ENCODE data around the gene TAF11L2.
"Not testable (repeated sequence)": the region's sequence is repeated elsewhere in the genome, so short reads cannot be mapped to it uniquely, and the experiment has no call there.

Gene TAF11L2

GRCh38 chr5:17477573-17478265, 20.3 kb upstream of the TAF11L2 start:
- no peak overlapping the region for H3K27ac ChIP-seq (replicated peaks)
- TF ChIP-seq SPI1 (IDR thresholded peaks at IDR 0.05; ENCODE audit: borderline replicate concordance, low read depth): no peak
- TF ChIP-seq, protein P1, sequence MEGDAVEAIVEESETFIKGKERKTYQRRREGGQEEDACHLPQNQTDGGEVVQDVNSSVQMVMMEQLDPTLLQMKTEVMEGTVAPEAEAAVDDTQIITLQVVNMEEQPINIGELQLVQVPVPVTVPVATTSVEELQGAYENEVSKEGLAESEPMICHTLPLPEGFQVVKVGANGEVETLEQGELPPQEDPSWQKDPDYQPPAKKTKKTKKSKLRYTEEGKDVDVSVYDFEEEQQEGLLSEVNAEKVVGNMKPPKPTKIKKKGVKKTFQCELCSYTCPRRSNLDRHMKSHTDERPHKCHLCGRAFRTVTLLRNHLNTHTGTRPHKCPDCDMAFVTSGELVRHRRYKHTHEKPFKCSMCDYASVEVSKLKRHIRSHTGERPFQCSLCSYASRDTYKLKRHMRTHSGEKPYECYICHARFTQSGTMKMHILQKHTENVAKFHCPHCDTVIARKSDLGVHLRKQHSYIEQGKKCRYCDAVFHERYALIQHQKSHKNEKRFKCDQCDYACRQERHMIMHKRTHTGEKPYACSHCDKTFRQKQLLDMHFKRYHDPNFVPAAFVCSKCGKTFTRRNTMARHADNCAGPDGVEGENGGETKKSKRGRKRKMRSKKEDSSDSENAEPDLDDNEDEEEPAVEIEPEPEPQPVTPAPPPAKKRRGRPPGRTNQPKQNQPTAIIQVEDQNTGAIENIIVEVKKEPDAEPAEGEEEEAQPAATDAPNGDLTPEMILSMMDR (IDR thresholded peaks at IDR 0.05; ENCODE audit: insufficient read depth, low read length): no peak
- TF ChIP-seq REST (IDR thresholded peaks at IDR 0.05; ENCODE audit: insufficient replicate concordance, low read depth): no peak
- TF ChIP-seq GABPA (IDR thresholded peaks at IDR 0.05; ENCODE audit: low read depth): no peak
- no peaks in the 10 kb centered on the region for H3K27me3 ChIP-seq (ENCODE audit: insufficient read depth, poor library complexity, severe bottlenecking)
- no peak for DNase-seq (ENCODE audit: low read depth in 1 of 2, low spot score in 1 of 2)
- no peak overlapping the region for H3K4me3 ChIP-seq (replicated peaks; ENCODE audit: insufficient read depth, low read length)

DNA sequence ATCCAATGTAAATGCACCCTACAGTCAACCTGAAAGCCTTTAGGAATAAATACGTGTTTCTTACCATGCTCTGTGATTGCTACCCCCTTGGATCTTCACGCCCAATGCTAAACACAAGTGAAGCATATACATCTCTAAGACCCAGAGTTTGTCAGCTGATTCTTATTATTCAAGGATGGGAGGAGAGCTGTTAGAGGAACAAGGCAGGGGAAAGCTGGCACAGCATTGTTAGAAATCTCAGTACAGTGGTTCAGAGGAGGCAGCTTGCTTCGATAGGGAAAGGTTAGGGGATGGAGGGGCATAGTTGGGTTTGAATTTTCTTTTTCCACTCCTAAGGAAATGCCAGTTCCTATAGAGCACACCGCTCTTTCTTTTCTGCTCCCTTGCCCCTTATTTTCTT, 16.7 kb upstream of the TAF11L2 start:
- Histone ChIP-seq H3K27ac (replicated peaks) (no peak overlapping the region), H3K4me3 (replicated peaks; ENCODE audit: insufficient read depth, low read length) (no peak overlapping the region), H3K27me3 (ENCODE audit: insufficient read depth, poor library complexity, severe bottlenecking) (no peaks in the 10 kb centered on the region)
- TF ChIP-seq POLR2AphosphoS5 (IDR thresholded peaks at IDR 0.05; ENCODE audit: low read depth) (no peak), SPI1 (IDR thresholded peaks at IDR 0.05; ENCODE audit: borderline replicate concordance, low read depth) (no peak), REST (IDR thresholded peaks at IDR 0.05; ENCODE audit: insufficient replicate concordance, low read depth) (no peak), GABPA (IDR thresholded peaks at IDR 0.05; ENCODE audit: low read depth) (no peak)
- TF ChIP-seq, protein P1 (IDR thresholded peaks at IDR 0.05; ENCODE audit: insufficient read depth, low read length): no peak
- DNase-seq (ENCODE audit: low read depth in 1 of 2, low spot score in 1 of 2): no peak

DNA sequence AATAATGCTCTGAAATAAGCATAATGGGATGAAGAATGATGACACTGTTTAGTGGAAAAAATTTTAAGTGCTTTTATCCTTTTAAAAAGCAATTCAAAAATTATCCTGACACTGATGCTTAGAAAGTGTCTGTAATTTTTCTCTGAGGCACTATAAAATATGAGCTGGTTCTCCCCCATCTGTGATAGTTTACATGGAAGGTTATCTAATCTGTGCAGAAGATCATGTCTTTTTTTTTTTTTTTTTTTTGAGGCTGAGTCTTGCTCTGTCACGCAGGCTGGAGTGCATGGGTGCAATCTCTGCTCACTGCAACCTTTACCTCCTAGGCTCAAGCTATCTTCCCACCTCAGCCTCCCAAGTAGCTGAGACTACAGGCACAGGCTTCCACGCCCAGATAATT, 15.2 kb upstream of the TAF11L2 start:
- H3K4me3 ChIP-seq (replicated peaks; ENCODE audit: insufficient read depth, low read length): no peak overlapping the region
- no peak for TF ChIP-seq REST (IDR thresholded peaks at IDR 0.05; ENCODE audit: insufficient replicate concordance, low read depth)
- TF ChIP-seq, protein P1 (IDR thresholded peaks at IDR 0.05; ENCODE audit: insufficient read depth, low read length): no peak
- no peak for DNase-seq (ENCODE audit: low read depth in 1 of 2, low spot score in 1 of 2)
- H3K27me3 ChIP-seq (ENCODE audit: insufficient read depth, poor library complexity, severe bottlenecking): no peaks in the 10 kb centered on the region
- no peak overlapping the region for H3K27ac ChIP-seq (replicated peaks)

DNA sequence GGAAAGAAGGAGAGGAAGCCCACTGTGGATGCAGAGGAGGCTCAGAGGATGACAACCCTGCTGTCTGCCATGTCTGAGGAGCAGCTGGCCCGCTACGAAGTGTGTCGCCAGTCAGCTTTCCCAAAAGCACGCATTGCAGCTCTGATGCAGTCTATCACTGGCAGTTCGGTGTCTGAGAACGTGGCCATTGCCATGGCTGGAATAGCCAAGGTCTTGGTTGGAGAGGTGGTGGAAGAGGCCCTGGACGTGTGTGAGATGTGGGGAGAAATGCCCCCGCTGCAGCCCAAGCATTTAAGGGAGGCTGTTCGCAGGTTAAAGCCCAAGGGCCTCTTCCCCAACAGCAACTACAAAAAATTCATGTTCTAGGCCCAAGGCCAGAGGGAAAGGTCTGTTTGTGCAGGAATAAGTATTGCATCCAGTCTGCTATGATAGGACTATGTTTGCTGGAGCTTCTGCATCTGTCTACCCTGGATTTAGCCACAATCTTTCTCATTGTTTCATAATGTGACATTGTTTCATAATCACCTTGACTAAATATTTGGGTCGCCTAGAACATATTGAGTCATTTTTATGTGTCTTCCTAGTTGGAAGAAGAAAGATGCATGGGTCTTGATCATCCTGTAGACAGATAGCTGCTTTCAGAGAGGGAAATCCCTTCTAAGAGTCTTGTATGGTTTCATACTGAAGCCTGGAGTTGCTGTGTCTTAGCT, 11.4 kb upstream of the TAF11L2 start:
- H3K27me3 ChIP-seq (ENCODE audit: insufficient read depth, poor library complexity, severe bottlenecking); H3K27ac ChIP-seq (replicated peaks); H3K4me3 ChIP-seq (replicated peaks; ENCODE audit: insufficient read depth, low read length): not testable (repeated sequence)
- DNase-seq (ENCODE audit: low read depth in 1 of 2, low spot score in 1 of 2): peak in 1 of 2 experiments; percentile 34
